A549 treated with Hydrocortisone at 1 μM for 4 hours (cell line): ENCODE data around the gene ACADM. TPM values are rescaled to one million over a fixed set of nuclear protein-coding genes. Genes with fewer than 3 reads are reported as not detected.

Experiments
- total RNA-seq: library from RNA; stranded (reverse); fragments of 200-300 nt; extraction: Qiagen RNA extraction; gene quantifications from 5 replicates; pipeline ENCODE4 v1.2.3, GENCODE V29; 2022

ACADM gene
- total RNA-seq, result 27.0 to 48.1 TPM (median 30.1 TPM) in 5 replicates

GRCh38 chr1:75724472-75725022, at the start of gene ACADM:
TSS of gene ACADM (plus strand) at chr1:75724709. CDS start at chr1:75724788, 79 bp downstream.

GRCh38 chr1:75785983-75786853, 61.7 kb downstream of the ACADM start, which contains the start of gene RABGGTB:
TSS of gene RABGGTB (plus strand) at chr1:75786256. CDS start at chr1:75786272, 16 bp downstream.

DNA sequence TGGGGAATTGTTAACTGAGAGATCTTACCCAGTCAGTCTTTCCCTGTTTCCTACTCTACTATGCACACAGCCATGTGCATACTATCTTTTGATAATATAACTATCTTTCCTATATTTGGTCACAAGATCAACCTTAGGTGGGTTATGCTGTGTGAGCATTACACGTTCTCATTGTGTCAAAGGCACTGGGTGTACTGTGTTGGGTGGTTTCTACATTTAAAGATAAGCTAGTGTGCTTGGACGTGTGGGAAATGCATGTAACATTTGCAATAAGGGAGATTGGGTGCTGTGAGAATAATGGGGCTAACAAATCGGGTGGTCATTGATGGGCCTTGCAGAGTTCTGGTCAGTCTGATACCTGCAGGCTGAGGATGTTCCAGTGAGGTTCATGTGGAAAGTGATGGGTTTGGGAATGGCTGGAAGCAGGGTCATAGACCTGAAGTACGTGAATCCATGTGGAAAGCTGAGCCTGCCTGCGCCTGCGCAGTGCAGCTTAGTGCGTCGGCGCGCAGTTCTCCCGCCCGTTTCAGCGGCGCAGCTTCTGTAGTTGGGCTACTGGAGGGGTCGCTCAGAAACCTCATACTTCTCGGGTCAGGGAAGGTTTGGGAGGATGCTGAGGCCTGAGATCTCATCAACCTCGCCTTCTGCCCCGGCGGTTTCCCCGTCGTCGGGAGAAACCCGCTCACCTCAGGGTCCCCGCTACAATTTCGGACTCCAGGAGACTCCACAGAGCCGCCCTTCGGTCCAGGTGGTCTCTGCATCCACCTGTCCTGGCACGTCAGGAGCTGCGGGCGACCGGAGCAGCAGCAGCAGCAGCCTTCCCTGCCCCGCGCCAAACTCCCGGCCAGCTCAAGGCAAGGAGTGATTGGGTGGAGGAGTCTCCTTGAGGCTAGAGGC, 72.1 kb downstream of the ACADM start, which contains the start of gene MSH4:
Gene MSH4, plus strand, starts transcription at position 507 of the 897 bp plus-strand sequence. Its CDS starts 104 bp downstream, at position 611.

Other genes starting within 250 kb of the ACADM start
- 0.03 to 0.07 TPM (median 0.06 TPM) in 5 replicates for gene SLC44A5, start 113.6 kb upstream of the ACADM start, total RNA-seq
- gene RABGGTB, start 61.5 kb downstream of the ACADM start, total RNA-seq, result 59.6 to 87.5 TPM (median 64.8 TPM) in 5 replicates
- gene MSH4, start 72.2 kb downstream of the ACADM start, total RNA-seq, result 0.03 to 0.05 TPM in 2 of 5 replicates, not detected in the others
- not detected in 5 replicates for gene ASB17, start 207.7 kb downstream of the ACADM start, total RNA-seq